K562 (cell line): ENCODE data around the gene KRTAP6-2. TPM values are rescaled to one million over a fixed set of nuclear protein-coding genes. Genes with fewer than 3 reads are reported as not detected.

Source experiments
- ATAC-seq: fragments of 200-7000 bp; cut with Tn5 transposase; 3 replicates; pipeline ENCODE4 v1.9.1; 2020; ENCODE audit warnings: moderate library complexity
- BruUV-seq: library from RNA; stranded (reverse); fragments of 400-500 nt; replicated peaks from 2 replicates; lab custom pipeline; 2021; lab: Mats Ljungman, UMichigan
- CTCF ChIA-PET: fragments of 300-600 bp; formaldehyde crosslinking; extraction: SDS; loops from one replicate; lab custom pipeline; 2021; ENCODE audit warnings: low intra/inter-chr PET ratio; lab: Yijun Ruan, JAX
- POLR2A ChIA-PET: fragments of 300-600, 350-650 bp; sonication (Branson Sonifier 250); formaldehyde crosslinking; extraction: SDS; loops from one replicate; lab custom pipeline; 2021; ENCODE audit warnings: antibody characterized with exemption, inconsistent platforms; lab: Yijun Ruan, JAX
- DNase-seq, 4 experiments: peaks; one replicate each; pipeline versions ENCODE4 v3.0.0 to v3.0.0-alpha.2; 2011 to 2018; ENCODE audit warnings: low spot score in 3 of 4, mixed read lengths in 3 of 4; ENCODE audit errors: extremely low read depth in 1 of 4
- FAIRE-seq: peaks from 2 replicates; lab custom pipeline; 2011; peaks lifted over from hg19 to GRCh38; lab: Jason Lieb, UNC
- H2AFZ ChIP-seq: 2 replicates; pipeline ENCODE4 v1.6.0; 2011; ENCODE audit warnings: low read depth, low read length, control low read depth, inconsistent platforms
- H3K27ac ChIP-seq: fragments of 200-600 bp; 3 replicates; pipeline ENCODE4 v1.8.0; 2011; ENCODE audit warnings: low read depth, mild to moderate bottlenecking, control low read depth, inconsistent platforms, low read length, moderate library complexity, mixed read lengths; ENCODE audit errors: extremely low read depth
- H3K27me3 ChIP-seq, 2 experiments: fragments of 300-600 bp in 1 of 2; 2 replicates in 1 of 2; 3 replicates in 1 of 2; pipeline versions ENCODE4 v1.6.0 to v1.8.0; 2011; ENCODE audit warnings: inconsistent platforms in 2 of 2, low read length in 2 of 2, mild to moderate bottlenecking in 1 of 2, mixed read lengths in 1 of 2, moderate library complexity in 1 of 2; ENCODE audit not compliant: control insufficient read depth in 2 of 2, insufficient read depth in 2 of 2
- H3K36me3 ChIP-seq: fragments of 300-600 bp; 3 replicates; pipeline ENCODE4 v1.8.0; 2011; ENCODE audit warnings: mild to moderate bottlenecking, low read length, inconsistent platforms; ENCODE audit not compliant: control insufficient read depth, insufficient read depth
- H3K4me1 ChIP-seq, 2 experiments: fragments of 200-600 bp in 1 of 2; replicated peaks in 1 of 2; 2 replicates in 1 of 2; 3 replicates in 1 of 2; pipeline versions ENCODE4 v1.5.1 to v1.8.0; 2011; ENCODE audit warnings: inconsistent platforms in 2 of 2, low read length in 2 of 2, mild to moderate bottlenecking in 1 of 2, mixed read lengths in 1 of 2, moderate library complexity in 1 of 2; ENCODE audit not compliant: control insufficient read depth in 2 of 2, insufficient read depth in 2 of 2
- H3K4me2 ChIP-seq: 2 replicates; pipeline ENCODE4 v1.6.1; 2011; ENCODE audit warnings: low read length, control low read depth, inconsistent platforms, mixed read lengths; ENCODE audit not compliant: insufficient read depth
- H3K4me3 ChIP-seq: fragments of 200-600 bp; sonication (generic), shearing (Covaris generic); 2 replicates; pipeline ENCODE4 v1.5.1; 2016; ENCODE audit warnings: control low read depth, inconsistent platforms
- H3K79me2 ChIP-seq: fragments of 200-600 bp; 3 replicates; pipeline ENCODE4 v1.8.0; 2011; ENCODE audit warnings: low read length, inconsistent platforms; ENCODE audit not compliant: control insufficient read depth, insufficient read depth
- H3K9ac ChIP-seq, 2 experiments: 2 replicates each; pipeline versions ENCODE4 v1.6.0 to v1.6.1; 2011; ENCODE audit warnings: low read depth in 2 of 2, low read length in 2 of 2, control low read depth in 1 of 2, inconsistent platforms in 1 of 2, mild to moderate bottlenecking in 1 of 2, mixed read lengths in 1 of 2; ENCODE audit not compliant: insufficient read depth in 1 of 2
- H3K9me1 ChIP-seq: one replicate; pipeline ENCODE4 v1.6.0; 2011; ENCODE audit warnings: inconsistent platforms, mild to moderate bottlenecking, low read length, moderate library complexity; ENCODE audit not compliant: control insufficient read depth, insufficient read depth
- H3K9me3 ChIP-seq: replicated peaks from 2 replicates; pipeline ENCODE4 v1.5.1; 2011; ENCODE audit warnings: low read depth, low read length, inconsistent platforms; ENCODE audit not compliant: control insufficient read depth, insufficient read depth
- H4K20me1 ChIP-seq: replicated peaks from 2 replicates; pipeline ENCODE4 v1.6.1; 2011; ENCODE audit warnings: low read length, inconsistent platforms, mixed read lengths; ENCODE audit not compliant: control insufficient read depth, insufficient read depth
- EHMT2 ChIP-seq: fragments of 450-650 bp; IDR thresholded peaks from 2 replicates; pipeline ENCODE4 v1.6.1; 2018; ENCODE audit warnings: antibody characterized with exemption
- EZH2 ChIP-seq: IDR thresholded peaks from 2 replicates; pipeline ENCODE4 v1.6.1; 2012; ENCODE audit warnings: low read depth, mild to moderate bottlenecking, inconsistent platforms, low read length, borderline replicate concordance
- HDAC8 ChIP-seq: fragments of 450-650 bp; IDR thresholded peaks from 2 replicates; pipeline ENCODE4 v1.6.1; 2016; ENCODE audit warnings: mild to moderate bottlenecking, missing genetic modification characterization, moderate library complexity, missing compliant biosample characterization
- JUNB ChIP-seq: fragments of 450-650 bp; formaldehyde crosslinking; conservative IDR thresholded peaks from 2 replicates; pipeline ENCODE4 v1.4.0; 2020; ENCODE audit warnings: mild to moderate bottlenecking
- MTA1 ChIP-seq: fragments of 450-650 bp; IDR thresholded peaks from 2 replicates; pipeline ENCODE4 v1.6.1; 2017; ENCODE audit warnings: borderline replicate concordance
- SMARCE1 ChIP-seq: fragments of 450-650 bp; IDR thresholded peaks from 2 replicates; pipeline ENCODE4 v1.7.1; 2016; ENCODE audit warnings: mild to moderate bottlenecking
- WHSC1 ChIP-seq: IDR thresholded peaks from one replicate; pipeline ENCODE4 v1.6.1; 2012; ENCODE audit warnings: low read length, control low read depth, inconsistent platforms
- YBX1 ChIP-seq: fragments of 450-650 bp; IDR thresholded peaks from 2 replicates; pipeline ENCODE4 v1.7.1; 2016; ENCODE audit warnings: mild to moderate bottlenecking
- ZNF23 ChIP-seq: fragments of 250-450 bp; sonication (Bioruptor Pico); IDR thresholded peaks from 2 replicates; pipeline ENCODE4 v1.4.0; 2020; ENCODE audit warnings: mild to moderate bottlenecking
- ZNF318 ChIP-seq, 2 experiments: fragments of 450-650 bp; IDR thresholded peaks; 2 replicates each; pipeline ENCODE4 v1.6.1; 2016; ENCODE audit warnings: mild to moderate bottlenecking in 2 of 2, borderline replicate concordance in 1 of 2, low read depth in 1 of 2, moderate library complexity in 1 of 2
- ZSCAN32 ChIP-seq: fragments of 450-650 bp; formaldehyde crosslinking; IDR thresholded peaks from 2 replicates; pipeline ENCODE4 v1.4.0; 2020; ENCODE audit warnings: mild to moderate bottlenecking, moderate library complexity
- WGBS: fragments of 100-300 bp; shearing (Covaris generic); methylation state at CpG from one replicate; pipeline ENCODE4 v1.1.6; 2016; ENCODE audit warnings: low coverage, mixed read lengths; ENCODE audit not compliant: insufficient coverage; ENCODE audit errors: missing lambda C conversion rate; 5-methylcytosine and 5-hydroxymethylcytosine counted together
- in situ Hi-C: fragments of 300-500 bp; cut with MboI; formaldehyde crosslinking; loops from 4 replicates; pipeline ENCODE4 v1.15.0; 2018; ENCODE audit warnings: inconsistent platforms, mixed read lengths
- intact Hi-C: fragments of 100-400 bp; cut with micrococcal nuclease; formaldehyde crosslinking; loops from 2 replicates; pipeline ENCODE4 v1.14.2; 2022
- polyA plus RNA-seq, 8 experiments: library from polyadenylated mRNA; depleted of rRNA in 4 of 8; stranded (reverse) in 5 of 8; unstranded in 3 of 8; fragments of >200 nt; fragmentation: Nextera tagmentation in 2 of 8; fragmentation: Illumina TruSeq in 1 of 8; extraction: Ambion mirVana in 2 of 8; extraction: Trizol in 1 of 8; gene quantifications; 2 replicates each; pipeline versions ENCODE4 v1.2.1 to v1.2.3, GENCODE V29; 2011 to 2014; ENCODE audit warnings: inconsistent platforms in 1 of 8, missing spikeins in 1 of 8
- total RNA-seq, 7 experiments: library from RNA; depleted of rRNA in 6 of 7; stranded (reverse); fragments of >200 nt in 6 of 7; fragmentation: Illumina TruSeq in 2 of 7; extraction: Trizol in 2 of 7; gene quantifications; 2 replicates each; pipeline versions ENCODE4 v1.2.1 to v1.2.3, GENCODE V29; 2011 to 2021; ENCODE audit warnings: low replicate concordance in 1 of 7

The KRTAP6-2 gene
- total and polyA plus RNA-seq, 9 of the 15 experiments (the other 6 are each of a cell fraction or from before 2014, with no cell fraction given): not detected

- intact Hi-C loops: no loop called here
- H3K27me3 ChIP-seq: no peaks in the 10 kb centered on the region
- FAIRE-seq (no peak), ATAC-seq (no peak)
- CTCF ChIA-PET: no interaction called here
- no peak within 1 kb of the TSS for H3K27ac ChIP-seq
- H4K20me1 ChIP-seq: no peaks in the 10 kb centered on the region
- in situ Hi-C loops: no loop called here
- no peak within 1 kb of the TSS for H3K4me2 ChIP-seq
- BruUV-seq: no TSS peak
- no peaks in the 10 kb centered on the region; the same call in 1 of the 2 replicates for H3K9me3 ChIP-seq
- H3K36me3 ChIP-seq: no peaks in the 10 kb centered on the region
- no peak within 1 kb of the TSS for H3K4me3 ChIP-seq
- H3K79me2 ChIP-seq: no peaks in the 10 kb centered on the region
- H2AFZ ChIP-seq: no peak within 1 kb of the TSS
- no peak for TF ChIP-seq YBX1
- TF ChIP-seq MTA1: no peak
- no peak for TF ChIP-seq SMARCE1
- TF ChIP-seq WHSC1: no peak
- TF ChIP-seq JUNB (CRISPR knock-in tag): no peak
- no peak for TF ChIP-seq ZNF23
- TF ChIP-seq ZSCAN32 (CRISPR knock-in tag): no peak
- no peak for TF ChIP-seq EZH2
- TF ChIP-seq, all 486 proteins: peak for 0
- 0% methylated on average over 3 of the region's 3 CpGs for WGBS
- DNase-seq: no peak
- Histone ChIP-seq H3K4me1 (no peaks in the 10 kb centered on the region), H3K9me1 (no peaks in the 10 kb centered on the region), H3K9ac (no peak within 1 kb of the TSS)
- POLR2A ChIA-PET: no interaction called here
Measured at GRCh38 chr21:30620522-30620921, 21.8 kb upstream of the KRTAP6-2 start, which contains the start of gene KRTAP20-4. Gene KRTAP20-4 (plus strand): TSS chr21:30620627.

- Histone ChIP-seq H3K79me2 (no peaks in the 10 kb centered on the region), H3K27me3 (no peaks in the 10 kb centered on the region), H4K20me1 (no peaks in the 10 kb centered on the region), H3K4me2 (no peak overlapping the region), H3K9me1 (no peaks in the 10 kb centered on the region), H2AFZ (no peak overlapping the region), H3K9ac (no peak overlapping the region), H3K36me3 (no peaks in the 10 kb centered on the region), H3K27ac (no peak overlapping the region), H3K9me3 (no peaks in the 10 kb centered on the region; the same call in 1 of the 2 replicates), H3K4me3 (no peak overlapping the region), H3K4me1 (no peaks in the 10 kb centered on the region)
- in situ Hi-C loops (no loop called here), intact Hi-C loops (no loop called here)
- no peak for ATAC-seq
- no TSS peak for BruUV-seq
- CTCF ChIA-PET: no interaction called here
- no peak for FAIRE-seq
- POLR2A ChIA-PET: no interaction called here
- no peak for DNase-seq
- no peak for TF ChIP-seq ZNF318 (IDR thresholded peaks at IDR 0.05; ENCODE audit: borderline replicate concordance in 1 of 2, low read depth in 1 of 2)
- no peak for TF ChIP-seq HDAC8 (tag)
- TF ChIP-seq EHMT2: no peak
Measured at GRCh38 chr21:30620080-30620479, 21.4 kb upstream of the KRTAP6-2 start.
